ENCODE results near the gene SCN10A.

DNA sequence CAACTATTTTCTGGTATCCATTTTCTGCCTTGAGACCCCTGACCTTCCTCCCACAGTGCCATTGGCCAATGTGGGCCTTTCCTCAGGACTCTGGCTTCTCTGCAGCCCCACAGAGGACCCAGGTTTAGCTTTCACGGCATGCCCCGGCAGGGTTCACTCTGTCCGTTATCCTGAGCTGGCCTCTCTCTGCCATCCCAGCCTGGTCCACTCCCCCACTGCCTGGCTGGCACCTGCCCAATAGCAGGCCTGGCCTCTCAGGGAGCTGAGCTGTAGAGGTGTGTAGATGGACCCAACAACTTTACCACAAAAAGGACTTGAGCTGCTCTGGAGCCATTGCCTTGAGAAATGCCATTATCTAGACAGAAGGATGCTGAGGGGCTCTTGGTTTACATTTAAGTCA is 57.5 kb downstream of the SCN10A start:
- TF ChIP-seq EP300 (IDR thresholded peaks at IDR 0.05) (no peak), CEBPB (IDR thresholded peaks at IDR 0.05) (no peak), MAZ (IDR thresholded peaks at IDR 0.05; ENCODE audit: borderline replicate concordance, low read depth, low read length) (no peak), RAD21 (conservative IDR thresholded peaks at IDR 0.05 in 1 of 2, IDR thresholded peaks at IDR 0.05 in 1 of 2) (no peak), MYC (IDR thresholded peaks at IDR 0.05; ENCODE audit: borderline replicate concordance, low read length) (no peak), POLR2A (IDR thresholded peaks at IDR 0.05; ENCODE audit: low read length) (no peak), NR3C1 (IDR thresholded peaks at IDR 0.05) (no peak), RNF2 (IDR thresholded peaks at IDR 0.05; ENCODE audit: borderline replicate concordance, low read depth) (no peak), KDM5A (IDR thresholded peaks at IDR 0.05) (no peak)
- TF ChIP-seq, protein P1, sequence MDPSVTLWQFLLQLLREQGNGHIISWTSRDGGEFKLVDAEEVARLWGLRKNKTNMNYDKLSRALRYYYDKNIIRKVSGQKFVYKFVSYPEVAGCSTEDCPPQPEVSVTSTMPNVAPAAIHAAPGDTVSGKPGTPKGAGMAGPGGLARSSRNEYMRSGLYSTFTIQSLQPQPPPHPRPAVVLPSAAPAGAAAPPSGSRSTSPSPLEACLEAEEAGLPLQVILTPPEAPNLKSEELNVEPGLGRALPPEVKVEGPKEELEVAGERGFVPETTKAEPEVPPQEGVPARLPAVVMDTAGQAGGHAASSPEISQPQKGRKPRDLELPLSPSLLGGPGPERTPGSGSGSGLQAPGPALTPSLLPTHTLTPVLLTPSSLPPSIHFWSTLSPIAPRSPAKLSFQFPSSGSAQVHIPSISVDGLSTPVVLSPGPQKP (IDR thresholded peaks at IDR 0.05; ENCODE audit: low read depth, low read length): no peak
- TF ChIP-seq, protein P2, sequence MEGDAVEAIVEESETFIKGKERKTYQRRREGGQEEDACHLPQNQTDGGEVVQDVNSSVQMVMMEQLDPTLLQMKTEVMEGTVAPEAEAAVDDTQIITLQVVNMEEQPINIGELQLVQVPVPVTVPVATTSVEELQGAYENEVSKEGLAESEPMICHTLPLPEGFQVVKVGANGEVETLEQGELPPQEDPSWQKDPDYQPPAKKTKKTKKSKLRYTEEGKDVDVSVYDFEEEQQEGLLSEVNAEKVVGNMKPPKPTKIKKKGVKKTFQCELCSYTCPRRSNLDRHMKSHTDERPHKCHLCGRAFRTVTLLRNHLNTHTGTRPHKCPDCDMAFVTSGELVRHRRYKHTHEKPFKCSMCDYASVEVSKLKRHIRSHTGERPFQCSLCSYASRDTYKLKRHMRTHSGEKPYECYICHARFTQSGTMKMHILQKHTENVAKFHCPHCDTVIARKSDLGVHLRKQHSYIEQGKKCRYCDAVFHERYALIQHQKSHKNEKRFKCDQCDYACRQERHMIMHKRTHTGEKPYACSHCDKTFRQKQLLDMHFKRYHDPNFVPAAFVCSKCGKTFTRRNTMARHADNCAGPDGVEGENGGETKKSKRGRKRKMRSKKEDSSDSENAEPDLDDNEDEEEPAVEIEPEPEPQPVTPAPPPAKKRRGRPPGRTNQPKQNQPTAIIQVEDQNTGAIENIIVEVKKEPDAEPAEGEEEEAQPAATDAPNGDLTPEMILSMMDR (IDR thresholded peaks at IDR 0.05): no peak
- TF ChIP-seq, protein P3, sequence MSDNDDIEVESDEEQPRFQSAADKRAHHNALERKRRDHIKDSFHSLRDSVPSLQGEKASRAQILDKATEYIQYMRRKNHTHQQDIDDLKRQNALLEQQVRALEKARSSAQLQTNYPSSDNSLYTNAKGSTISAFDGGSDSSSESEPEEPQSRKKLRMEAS (IDR thresholded peaks at IDR 0.05): no peak

Measured in A549 (cell line).